Activated CD8-positive, alpha-beta T cell treated with anti-CD3 and anti-CD28 coated beads for 36 hours (primary cell): ENCODE data around the gene SERPINE1. TPM values are rescaled to one million over a fixed set of nuclear protein-coding genes. Genes with fewer than 3 reads are reported as not detected.

Experiments used
- ATAC-seq: fragments of 200-7000 bp; cut with Tn5 transposase; one replicate; pipeline ENCODE4 v1.10.0; 2021; ENCODE audit warnings: mild to moderate bottlenecking, moderate library complexity
- CTCF ChIA-PET: fragments of 350-600 bp; sonication (Branson Sonifier 250); formaldehyde crosslinking; loops from one replicate; lab custom pipeline; 2021; ENCODE audit warnings: antibody characterized with exemption; lab: Charles Lee
- POLR2A ChIA-PET: fragments of 350-600 bp; sonication (Branson Sonifier 250); formaldehyde crosslinking; loops from one replicate; lab custom pipeline; 2021; ENCODE audit warnings: antibody characterized with exemption; lab: Charles Lee
- DNase-seq: peaks from one replicate; pipeline ENCODE4 v3.0.0-alpha.2; 2020
- H3K27ac Mint-ChIP-seq: one replicate; pipeline ENCODE4 v1.8.0; 2021; ENCODE audit warnings: mild to moderate bottlenecking, mixed read lengths
- H3K27me3 Mint-ChIP-seq: one replicate; pipeline ENCODE4 v1.8.0; 2021; ENCODE audit warnings: mixed read lengths
- H3K36me3 Mint-ChIP-seq: one replicate; pipeline ENCODE4 v1.8.0; 2021; ENCODE audit warnings: low read depth, mixed read lengths
- H3K4me1 Mint-ChIP-seq: one replicate; pipeline ENCODE4 v1.8.0; 2021; ENCODE audit warnings: low read depth, mixed read lengths
- H3K4me3 Mint-ChIP-seq: one replicate; pipeline ENCODE4 v1.8.0; 2021; ENCODE audit warnings: mild to moderate bottlenecking, moderate library complexity, mixed read lengths
- H3K9me3 Mint-ChIP-seq: one replicate; pipeline ENCODE4 v1.8.0; 2021; ENCODE audit warnings: mixed read lengths
- CTCF ChIP-seq: fragments of 200-600 bp; IDR thresholded peaks from one replicate; pipeline ENCODE4 v1.8.0; 2022; ENCODE audit warnings: antibody characterized with exemption, mild to moderate bottlenecking
- intact Hi-C: fragments of 100-400 bp; cut with micrococcal nuclease; formaldehyde crosslinking; loops from one replicate; pipeline ENCODE4 v1.10.0; 2022
- total RNA-seq, 2 experiments: library from RNA; stranded (reverse); gene quantifications; one replicate each; pipeline ENCODE4 v1.2.3, GENCODE V29; 2021

SERPINE1 gene
- total RNA-seq, 2 experiments from 2014 or later = 1.2 to 1.3 TPM

DNA sequence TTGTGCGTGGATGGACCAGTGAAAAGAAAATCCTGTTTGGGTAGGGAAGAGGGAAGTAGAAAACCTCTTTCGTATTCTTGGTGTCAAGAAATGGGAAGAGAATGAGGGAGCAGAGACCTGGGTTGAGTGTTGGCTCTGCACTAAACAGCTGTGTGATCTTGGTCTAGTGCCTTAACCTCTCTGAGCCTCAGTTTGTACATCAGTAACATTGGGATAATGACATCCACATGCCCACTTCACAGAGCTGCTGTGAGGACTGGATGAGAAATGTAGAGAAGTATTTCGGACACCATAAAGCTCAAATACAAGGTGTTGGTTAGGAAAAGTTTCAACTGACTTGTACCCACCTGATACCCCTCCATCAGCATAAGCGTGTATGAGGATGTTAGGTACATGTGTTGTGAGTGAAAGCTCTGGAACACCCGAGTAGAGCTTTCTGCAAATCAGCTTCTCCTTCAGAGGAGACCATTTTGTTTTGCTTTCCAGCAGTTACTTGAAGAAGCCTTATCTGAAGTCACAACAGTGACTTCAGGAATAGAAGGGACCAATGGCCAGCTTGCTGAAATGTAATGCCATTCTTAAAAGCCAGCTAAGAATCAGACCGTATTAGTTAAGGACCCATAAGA lies 30.5 kb upstream of the SERPINE1 start:
- POLR2A ChIA-PET = interaction anchor here (3.3 kb wide), 1 partner anchor 12 kb away, joined by 18 read pairs; the partner anchor contains the start of gene TRIM56
- peaks cover 14% of the 10 kb centered on the region for H3K4me1 Mint-ChIP-seq
- no peak overlapping the region for H3K4me3 Mint-ChIP-seq
- TF ChIP-seq CTCF = no peak
- H3K27ac Mint-ChIP-seq = no peak overlapping the region
- CTCF ChIA-PET = interaction anchor here (0.7 to 4.2 kb wide), 6 partner anchors 10 to 96 kb away, joined by 3 to 19 read pairs (median 5); partner anchors contain the start of gene TRIM56
- H3K36me3 Mint-ChIP-seq = peaks cover 9% of the 10 kb centered on the region
- no peak for ATAC-seq
- H3K9me3 Mint-ChIP-seq = no peaks in the 10 kb centered on the region
- peaks cover 8% of the 10 kb centered on the region for H3K27me3 Mint-ChIP-seq
- intact Hi-C loops = no loop called here
- no peak for DNase-seq

DNA sequence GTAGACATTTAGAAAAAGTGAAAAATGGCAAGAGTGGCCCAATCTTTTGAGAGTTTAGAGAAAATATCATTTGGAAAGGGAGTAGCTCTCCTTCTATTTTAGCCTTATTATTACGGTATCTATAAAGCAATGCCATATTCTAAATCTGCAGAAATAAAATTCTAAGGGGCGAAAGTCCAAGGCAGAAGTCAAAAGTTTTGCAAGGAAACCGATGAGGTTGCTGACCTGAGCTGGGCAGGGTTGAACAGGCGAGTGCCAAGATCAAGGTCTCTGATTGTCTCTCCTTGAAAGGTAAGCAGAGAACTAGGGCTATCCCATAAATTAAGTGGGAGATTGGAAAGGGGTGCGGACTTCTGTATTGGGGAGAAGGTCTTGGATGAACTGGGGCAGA lies 30.0 kb upstream of the SERPINE1 start:
- H3K27me3 Mint-ChIP-seq = peaks cover 11% of the 10 kb centered on the region
- POLR2A ChIA-PET = interaction anchor here (3.3 kb wide), 1 partner anchor 12 kb away, joined by 18 read pairs; the partner anchor contains the start of gene TRIM56
- H3K4me3 Mint-ChIP-seq = no peak overlapping the region
- CTCF ChIA-PET = interaction anchor here (0.7 to 4.2 kb wide), 6 partner anchors 10 to 95 kb away, joined by 3 to 19 read pairs (median 5); partner anchors contain the start of gene TRIM56
- H3K4me1 Mint-ChIP-seq = peaks cover 14% of the 10 kb centered on the region
- no peak for TF ChIP-seq CTCF
- intact Hi-C loops = no loop called here
- peaks cover 7% of the 10 kb centered on the region for H3K36me3 Mint-ChIP-seq
- no peak overlapping the region for H3K27ac Mint-ChIP-seq
- ATAC-seq (no peak), DNase-seq (no peak)
- H3K9me3 Mint-ChIP-seq = no peaks in the 10 kb centered on the region

DNA sequence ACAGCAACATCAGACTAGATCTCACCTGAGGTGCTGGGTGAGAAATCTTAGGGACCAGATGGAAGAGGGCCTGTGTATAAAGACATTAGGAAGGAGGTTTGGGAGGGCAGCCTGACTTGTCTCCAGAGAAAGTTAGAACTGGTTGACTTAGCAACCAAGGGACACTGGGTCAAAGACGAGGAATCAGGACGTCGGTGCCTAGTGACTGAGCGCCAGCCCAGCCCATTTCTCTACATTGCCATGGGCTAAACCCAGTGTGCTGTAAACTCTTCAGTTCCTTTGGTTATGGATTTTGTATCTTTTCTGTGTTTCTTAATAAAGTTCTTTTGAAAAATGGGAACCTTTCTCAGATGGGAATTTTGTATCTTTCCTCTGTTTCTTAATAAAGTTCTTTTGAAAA lies 29.3 kb upstream of the SERPINE1 start:
- intact Hi-C loops = no loop called here
- Mint-ChIP-seq H3K27me3 (peaks cover 12% of the 10 kb centered on the region), H3K36me3 (peaks cover 7% of the 10 kb centered on the region), H3K9me3 (no peaks in the 10 kb centered on the region), H3K4me1 (peaks cover 14% of the 10 kb centered on the region), H3K4me3 (no peak overlapping the region), H3K27ac (no peak overlapping the region)
- DNase-seq (no peak), ATAC-seq (no peak)
- TF ChIP-seq CTCF = no peak
- POLR2A ChIA-PET = interaction anchor here (1.4 to 3.3 kb wide), 2 partner anchors 10 to 13 kb away, joined by 3 to 18 read pairs; partner anchors contain the start of gene TRIM56
- CTCF ChIA-PET = no interaction called here

DNA sequence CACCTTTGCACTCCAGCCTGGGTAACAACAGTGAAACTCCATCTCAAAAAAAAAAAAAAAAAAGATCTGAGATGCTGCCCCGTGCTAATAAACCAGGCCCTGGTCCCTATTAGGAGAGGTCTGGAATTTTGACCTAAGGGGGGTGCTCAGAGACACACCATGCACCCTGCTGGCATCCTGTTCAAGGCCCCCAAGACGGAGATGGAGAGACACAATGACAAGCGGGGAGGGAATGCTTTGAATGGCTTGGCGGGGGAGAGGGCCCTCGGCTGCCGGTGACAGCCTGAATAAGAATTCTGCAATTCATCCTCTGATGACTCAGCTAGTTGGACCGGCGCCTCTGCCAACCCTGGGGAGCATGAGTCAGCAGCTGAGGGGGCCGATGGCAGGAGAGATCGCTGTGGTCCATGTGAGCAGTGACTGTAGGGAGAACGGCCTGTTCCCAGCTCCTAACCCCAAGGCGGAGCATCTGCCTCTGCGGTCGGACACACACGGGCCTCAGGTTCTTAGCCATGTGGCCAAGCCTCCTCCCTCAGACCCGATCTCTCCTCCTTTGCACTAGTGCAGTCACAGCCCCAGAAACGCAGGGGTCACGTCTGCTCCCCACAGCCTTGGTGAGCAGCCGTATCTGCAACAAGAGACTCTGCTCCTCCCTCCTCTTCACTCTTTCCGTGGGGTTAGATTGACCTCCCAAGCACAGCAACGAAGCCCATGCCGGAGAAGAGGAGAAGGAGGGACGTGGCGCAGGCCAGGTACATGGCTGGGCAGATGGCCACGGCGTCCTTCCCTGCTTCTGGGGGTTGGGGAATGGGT lies 26.7 kb upstream of the SERPINE1 start:
- DNase-seq (peak; percentile 80), ATAC-seq (peak; percentile 87)
- POLR2A ChIA-PET = interaction anchor here (0.9 kb wide), 1 partner anchor 14 kb away, joined by 3 read pairs; no protein-coding TSS in a partner anchor
- Mint-ChIP-seq H3K27me3 (peaks cover 21% of the 10 kb centered on the region), H3K4me1 (peaks cover 10% of the 10 kb centered on the region), H3K4me3 (no peak overlapping the region), H3K9me3 (no peaks in the 10 kb centered on the region), H3K36me3 (no peaks in the 10 kb centered on the region), H3K27ac (no peak overlapping the region)
- CTCF ChIA-PET = interaction anchor here (1.2 to 1.4 kb wide), 2 partner anchors 34 to 44 kb away, joined by 3 to 4 read pairs; no protein-coding TSS in a partner anchor
- intact Hi-C loops = no loop called here
- TF ChIP-seq CTCF = no peak
